ENCODE measurements around the gene VASP. TPM values are rescaled to one million over a fixed set of nuclear protein-coding genes. Genes with fewer than 3 reads are reported as not detected.

VASP gene
- total and polyA plus RNA-seq, 2 donors (not counting 3 experiments of a cell fraction or from before 2014, with no cell fraction given) = 94.3 to 154 TPM

GRCh38 chr19:45477186-45477585 is 30.1 kb upstream of the VASP start:
- Histone ChIP-seq H3K27me3 (ENCODE audit: control insufficient read depth in 2 of 2, insufficient read depth in 2 of 2, low read length in 2 of 2) (no peaks in the 10 kb centered on the region), H3K4me1 (ENCODE audit: control insufficient read depth, extremely low read depth, insufficient read depth, low read length) (peaks cover 3% of the 10 kb centered on the region), H3K36me3 (ENCODE audit: control insufficient read depth in 2 of 2, extremely low read depth in 1 of 2, insufficient read depth in 2 of 2, low read length in 2 of 2) (no peaks in the 10 kb centered on the region), H3K9me1 (replicated peaks; ENCODE audit: control insufficient read depth, extremely low read depth, insufficient read depth, low read length) (no peaks in the 10 kb centered on the region), H4K20me1 (replicated peaks; ENCODE audit: control insufficient read depth, extremely low read depth, insufficient read depth, low read length) (no peaks in the 10 kb centered on the region), H2AFZ (ENCODE audit: low read depth, low read length) (no peak overlapping the region), H3K79me2 (ENCODE audit: control insufficient read depth, insufficient read depth, low read length) (no peaks in the 10 kb centered on the region), H3K27ac (ENCODE audit: insufficient read depth, low read depth, low read length) (no peak overlapping the region), H3K9me3 (replicated peaks; ENCODE audit: control insufficient read depth, insufficient read depth, low read length) (no peaks in the 10 kb centered on the region), H3K9ac (replicated peaks; ENCODE audit: extremely low read depth, insufficient read depth, low read length) (no peak overlapping the region), H3K4me3 (replicated peaks in 1 of 3; ENCODE audit: insufficient read depth in 1 of 3, low read depth in 1 of 3, low read length in 3 of 3) (no peak overlapping the region), H3K4me2 (ENCODE audit: insufficient read depth, low read length) (no peak overlapping the region)
- dilution Hi-C loops (cut with MboI; ENCODE audit: extremely low pct_ligation_motif_present, low sequenced_read_pairs) = no loop called here
- no peak for DNase-seq (ENCODE audit: low read depth, low spot score)
- ChIA-PET CTCF (interaction anchor here (0.6 to 9.3 kb wide), 9 partner anchors 8 to 75 kb away, joined by 3 to 891 read pairs (median 5); partner anchors contain the start of gene PPP1R13L), POLR2A (interaction anchor here (2.1 kb wide), 1 partner anchor 38 kb away, joined by 17 read pairs; no protein-coding TSS in a partner anchor)
- BruUV-seq (replicated peaks) = no TSS peak
- no peak for FAIRE-seq
- intact Hi-C loops (cut with micrococcal nuclease) = no loop called here
- TF ChIP-seq MAX (IDR thresholded peaks at IDR 0.05; ENCODE audit: insufficient read depth, insufficient read length) (no peak), POLR2AphosphoS5 (IDR thresholded peaks at IDR 0.05; ENCODE audit: insufficient read depth, low read depth, low read length) (no peak), MYC (IDR thresholded peaks at IDR 0.05; ENCODE audit: low read depth, low read length) (no peak), JUN (IDR thresholded peaks at IDR 0.05; ENCODE audit: borderline replicate concordance, insufficient read depth, insufficient read length, low read depth) (no peak)

- DNase-seq (ENCODE audit: low read depth, low spot score) (no peak), FAIRE-seq (no peak)
- no TSS peak for BruUV-seq (replicated peaks)
- Histone ChIP-seq H3K4me3 (replicated peaks in 1 of 3; ENCODE audit: insufficient read depth in 1 of 3, low read depth in 1 of 3, low read length in 3 of 3) (peak overlapping the region in 1 of 3 experiments; percentile 71), H3K4me2 (ENCODE audit: insufficient read depth, low read length) (peak overlapping the region; percentile 87), H3K9ac (replicated peaks; ENCODE audit: extremely low read depth, insufficient read depth, low read length) (peak overlapping the region; percentile 95), H3K27ac (ENCODE audit: insufficient read depth, low read depth, low read length) (peak overlapping the region; percentile 96), H3K36me3 (ENCODE audit: control insufficient read depth in 2 of 2, extremely low read depth in 1 of 2, insufficient read depth in 2 of 2, low read length in 2 of 2) (no peaks in the 10 kb centered on the region), H3K79me2 (ENCODE audit: control insufficient read depth, insufficient read depth, low read length) (no peaks in the 10 kb centered on the region), H3K9me3 (replicated peaks; ENCODE audit: control insufficient read depth, insufficient read depth, low read length) (no peaks in the 10 kb centered on the region), H3K4me1 (ENCODE audit: control insufficient read depth, extremely low read depth, insufficient read depth, low read length) (peaks cover 3% of the 10 kb centered on the region), H4K20me1 (replicated peaks; ENCODE audit: control insufficient read depth, extremely low read depth, insufficient read depth, low read length) (no peaks in the 10 kb centered on the region), H3K9me1 (replicated peaks; ENCODE audit: control insufficient read depth, extremely low read depth, insufficient read depth, low read length) (no peaks in the 10 kb centered on the region), H3K27me3 (ENCODE audit: control insufficient read depth in 2 of 2, insufficient read depth in 2 of 2, low read length in 2 of 2) (no peaks in the 10 kb centered on the region), H2AFZ (ENCODE audit: low read depth, low read length) (no peak overlapping the region)
- TF ChIP-seq FOS (IDR thresholded peaks at IDR 0.05; ENCODE audit: borderline replicate concordance, insufficient read depth, low read length) (peak; percentile 50), JUN (IDR thresholded peaks at IDR 0.05; ENCODE audit: borderline replicate concordance, insufficient read depth, insufficient read length, low read depth) (peak; percentile 21), POLR2A (IDR thresholded peaks at IDR 0.05; ENCODE audit: low read depth, low read length) (no peak), MYC (IDR thresholded peaks at IDR 0.05; ENCODE audit: low read depth, low read length) (no peak)
- POLR2A ChIA-PET = interaction anchor here (1.5 to 2.1 kb wide), 2 partner anchors 9 to 38 kb away, joined by 15 to 17 read pairs; no protein-coding TSS in a partner anchor
- CTCF ChIA-PET = interaction anchor here (0.6 to 9.3 kb wide), 29 partner anchors 10 to 278 kb away, joined by 3 to 891 read pairs (median 9); partner anchors contain the start of genes ERCC1, FOSB and PPP1R13L
- dilution Hi-C loops (cut with MboI; ENCODE audit: extremely low pct_ligation_motif_present, low sequenced_read_pairs) (no loop called here), intact Hi-C loops (cut with micrococcal nuclease) (loop anchor here (1.0 kb wide), 5 partner anchors 9 to 73 kb away; partner anchors contain the start of gene PPP1R13L)
These were observed 29.4 kb upstream of the VASP start for GRCh38 chr19:45477713-45478453.
